Activated CD8-positive, alpha-beta T cell treated with anti-CD3 and anti-CD28 coated beads for 36 hours (primary cell): ENCODE results near the gene SYNJ2BP. TPM values are rescaled to one million over a fixed set of nuclear protein-coding genes. Genes with fewer than 3 reads are reported as not detected.
"Not testable (repeated sequence)": the region's sequence is repeated elsewhere in the genome, so short reads cannot be mapped to it uniquely, and the experiment has no call there.

Experiments
- ATAC-seq: fragments of 200-7000 bp; cut with Tn5 transposase; one replicate; pipeline ENCODE4 v1.10.0; 2021; ENCODE audit warnings: mild to moderate bottlenecking, moderate library complexity
- CTCF ChIA-PET: fragments of 350-600 bp; sonication (Branson Sonifier 250); formaldehyde crosslinking; loops from one replicate; lab custom pipeline; 2021; ENCODE audit warnings: antibody characterized with exemption; lab: Charles Lee
- POLR2A ChIA-PET: fragments of 350-600 bp; sonication (Branson Sonifier 250); formaldehyde crosslinking; loops from one replicate; lab custom pipeline; 2021; ENCODE audit warnings: antibody characterized with exemption; lab: Charles Lee
- DNase-seq: peaks from one replicate; pipeline ENCODE4 v3.0.0-alpha.2; 2020
- H3K27ac Mint-ChIP-seq: one replicate; pipeline ENCODE4 v1.8.0; 2021; ENCODE audit warnings: mild to moderate bottlenecking, mixed read lengths
- H3K27me3 Mint-ChIP-seq: one replicate; pipeline ENCODE4 v1.8.0; 2021; ENCODE audit warnings: mixed read lengths
- H3K36me3 Mint-ChIP-seq: one replicate; pipeline ENCODE4 v1.8.0; 2021; ENCODE audit warnings: low read depth, mixed read lengths
- H3K4me1 Mint-ChIP-seq: one replicate; pipeline ENCODE4 v1.8.0; 2021; ENCODE audit warnings: low read depth, mixed read lengths
- H3K4me3 Mint-ChIP-seq: one replicate; pipeline ENCODE4 v1.8.0; 2021; ENCODE audit warnings: mild to moderate bottlenecking, moderate library complexity, mixed read lengths
- H3K9me3 Mint-ChIP-seq: one replicate; pipeline ENCODE4 v1.8.0; 2021; ENCODE audit warnings: mixed read lengths
- intact Hi-C: fragments of 100-400 bp; cut with micrococcal nuclease; formaldehyde crosslinking; loops from one replicate; pipeline ENCODE4 v1.10.0; 2022
- total RNA-seq, 2 experiments: library from RNA; stranded (reverse); gene quantifications; one replicate each; pipeline ENCODE4 v1.2.3, GENCODE V29; 2021
- TF ChIP-seq, protein P1 (sequence below): fragments of 200-600 bp; IDR thresholded peaks from one replicate; pipeline ENCODE4 v1.8.0; 2022; ENCODE audit warnings: antibody characterized with exemption, mild to moderate bottlenecking

SYNJ2BP gene
- total RNA-seq, 2 experiments from 2014 or later: 8.0 TPM

DNA sequence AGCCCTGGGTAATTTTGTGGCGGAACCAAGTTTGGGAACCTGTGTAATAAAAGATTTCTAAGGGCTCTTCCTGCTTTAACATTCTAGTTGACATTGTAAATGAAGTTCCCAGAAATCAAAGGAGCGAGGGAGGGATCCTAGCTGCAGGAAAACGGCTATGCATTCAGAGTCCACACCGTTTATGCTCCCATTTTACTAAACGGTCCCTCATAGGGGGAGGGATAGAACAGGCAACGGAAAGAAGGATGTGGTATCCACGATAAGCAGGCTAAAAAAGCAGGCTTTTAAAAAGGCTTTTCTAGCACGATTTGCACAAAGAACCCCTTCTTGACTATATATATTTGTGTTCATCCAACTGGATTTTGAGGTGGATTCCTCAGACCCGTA is 559 bp downstream of the SYNJ2BP start:
- Mint-ChIP-seq H3K4me3 (peak overlapping the region; percentile 87), H3K27me3 (no peaks in the 10 kb centered on the region), H3K36me3 (no peaks in the 10 kb centered on the region), H3K4me1 (peaks cover 29% of the 10 kb centered on the region), H3K9me3 (no peaks in the 10 kb centered on the region), H3K27ac (peak overlapping the region; percentile 81)
- intact Hi-C loops: no loop called here
- TF ChIP-seq, protein P1, sequence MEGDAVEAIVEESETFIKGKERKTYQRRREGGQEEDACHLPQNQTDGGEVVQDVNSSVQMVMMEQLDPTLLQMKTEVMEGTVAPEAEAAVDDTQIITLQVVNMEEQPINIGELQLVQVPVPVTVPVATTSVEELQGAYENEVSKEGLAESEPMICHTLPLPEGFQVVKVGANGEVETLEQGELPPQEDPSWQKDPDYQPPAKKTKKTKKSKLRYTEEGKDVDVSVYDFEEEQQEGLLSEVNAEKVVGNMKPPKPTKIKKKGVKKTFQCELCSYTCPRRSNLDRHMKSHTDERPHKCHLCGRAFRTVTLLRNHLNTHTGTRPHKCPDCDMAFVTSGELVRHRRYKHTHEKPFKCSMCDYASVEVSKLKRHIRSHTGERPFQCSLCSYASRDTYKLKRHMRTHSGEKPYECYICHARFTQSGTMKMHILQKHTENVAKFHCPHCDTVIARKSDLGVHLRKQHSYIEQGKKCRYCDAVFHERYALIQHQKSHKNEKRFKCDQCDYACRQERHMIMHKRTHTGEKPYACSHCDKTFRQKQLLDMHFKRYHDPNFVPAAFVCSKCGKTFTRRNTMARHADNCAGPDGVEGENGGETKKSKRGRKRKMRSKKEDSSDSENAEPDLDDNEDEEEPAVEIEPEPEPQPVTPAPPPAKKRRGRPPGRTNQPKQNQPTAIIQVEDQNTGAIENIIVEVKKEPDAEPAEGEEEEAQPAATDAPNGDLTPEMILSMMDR: no peak
- ChIA-PET POLR2A (interaction anchor here (1.0 kb wide), 1 partner anchor 57 kb away, joined by 3 read pairs; the partner anchor contains the start of gene COX16), CTCF (no interaction called here)
- ATAC-seq (peak; percentile 59), DNase-seq (no peak)

DNA sequence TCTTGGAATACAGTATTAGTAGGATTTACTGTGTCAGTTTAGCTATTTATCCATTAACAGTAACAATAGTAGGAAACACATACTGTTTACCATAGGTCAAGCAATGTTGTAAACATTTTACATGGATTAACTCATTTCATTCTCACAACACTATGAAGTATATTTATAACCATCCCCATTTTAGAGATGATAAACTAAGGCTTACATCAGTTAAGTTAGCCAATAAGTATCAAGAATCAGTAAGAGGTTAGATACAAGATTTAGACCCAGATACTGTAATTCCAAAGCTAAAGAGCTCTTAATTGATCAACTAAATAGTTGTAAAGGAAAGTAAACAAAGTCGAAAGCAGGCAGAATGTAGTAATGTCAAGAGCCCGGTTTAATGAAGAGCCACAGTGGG is 1.1 kb downstream of the SYNJ2BP start:
- H3K36me3 Mint-ChIP-seq: no peaks in the 10 kb centered on the region
- ChIA-PET CTCF (no interaction called here), POLR2A (interaction anchor here (1.0 kb wide), 1 partner anchor 56 kb away, joined by 3 read pairs; the partner anchor contains the start of gene COX16)
- H3K27ac Mint-ChIP-seq: peak overlapping the region; percentile 23
- no peaks in the 10 kb centered on the region for H3K27me3 Mint-ChIP-seq
- intact Hi-C loops: no loop called here
- ATAC-seq: no peak
- DNase-seq: no peak
- peak overlapping the region; percentile 87 for H3K4me3 Mint-ChIP-seq
- TF ChIP-seq, protein P1: no peak
- H3K4me1 Mint-ChIP-seq: peaks cover 31% of the 10 kb centered on the region
- H3K9me3 Mint-ChIP-seq: no peaks in the 10 kb centered on the region

DNA sequence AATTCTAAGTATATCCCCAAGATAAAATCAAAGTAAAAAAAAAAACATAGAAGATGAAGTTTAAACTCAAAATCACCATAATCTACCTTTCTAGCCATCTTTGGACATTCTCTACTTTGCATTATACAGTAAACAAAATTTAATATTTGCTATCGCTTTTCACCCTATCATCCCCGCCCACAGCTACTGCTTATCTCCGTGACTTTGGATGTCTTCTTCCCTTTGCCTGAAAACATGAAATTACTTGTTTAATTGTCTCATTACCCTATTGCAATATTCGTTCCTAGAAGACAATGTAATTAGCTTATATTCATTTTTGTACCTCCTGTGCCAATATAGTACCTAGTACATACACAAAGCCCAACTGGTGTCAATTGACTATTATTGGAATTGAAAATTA is 9.3 kb downstream of the SYNJ2BP start:
- H3K27ac Mint-ChIP-seq: no peak overlapping the region
- peaks cover 2% of the 10 kb centered on the region for H3K9me3 Mint-ChIP-seq
- TF ChIP-seq, protein P1: no peak
- H3K27me3 Mint-ChIP-seq: no peaks in the 10 kb centered on the region
- H3K4me1 Mint-ChIP-seq: peaks cover 31% of the 10 kb centered on the region
- no peak for DNase-seq
- ChIA-PET POLR2A (no interaction called here), CTCF (no interaction called here)
- no peak for ATAC-seq
- H3K4me3 Mint-ChIP-seq: no peak overlapping the region
- H3K36me3 Mint-ChIP-seq: peaks cover 4% of the 10 kb centered on the region
- intact Hi-C loops: no loop called here

DNA sequence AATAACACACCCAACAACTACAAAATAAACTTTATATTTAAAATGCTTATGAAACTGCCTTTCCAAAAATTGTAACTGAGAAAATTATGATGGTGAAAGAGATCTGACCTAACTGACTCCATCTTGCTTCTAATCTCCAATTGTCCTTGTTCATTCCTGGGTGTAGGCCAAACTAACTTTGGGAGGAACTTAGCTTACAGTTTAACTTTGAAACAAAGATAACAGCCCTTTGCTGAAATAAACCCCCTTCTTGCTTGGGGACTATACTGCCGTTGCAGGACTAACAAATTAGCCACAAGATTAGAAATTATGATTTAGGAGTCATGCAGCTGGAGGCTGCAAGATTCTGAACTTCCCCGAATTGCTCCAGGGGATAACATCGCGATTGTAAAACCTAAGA is 10.7 kb downstream of the SYNJ2BP start:
- H3K27me3 Mint-ChIP-seq, H3K9me3 Mint-ChIP-seq, ATAC-seq, H3K36me3 Mint-ChIP-seq, POLR2A ChIA-PET, H3K27ac Mint-ChIP-seq, intact Hi-C loops, DNase-seq, CTCF ChIA-PET, H3K4me3 Mint-ChIP-seq: not testable (repeated sequence)
- H3K4me1 Mint-ChIP-seq: peaks cover 21% of the 10 kb centered on the region

DNA sequence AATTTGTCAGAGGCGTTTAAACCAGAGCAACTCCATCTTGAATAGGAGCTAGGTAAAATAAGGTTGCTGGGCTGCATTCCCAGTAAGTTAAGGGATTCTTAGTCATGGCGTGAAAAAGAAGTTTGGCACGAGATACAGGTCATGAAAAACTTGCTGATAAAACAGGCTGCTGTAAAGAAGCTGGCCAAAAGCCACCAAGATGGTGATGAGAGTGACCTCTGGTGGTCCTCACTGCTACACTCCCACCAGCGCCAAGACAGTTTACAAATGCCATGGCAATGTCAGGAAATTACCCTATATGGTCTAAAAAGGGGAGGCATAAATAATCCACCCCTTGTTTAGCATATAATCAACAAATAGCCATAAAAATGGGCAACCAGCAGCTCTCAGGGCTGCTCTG is 13.6 kb downstream of the SYNJ2BP start:
- H3K4me3 Mint-ChIP-seq, ATAC-seq, POLR2A ChIA-PET, intact Hi-C loops, H3K27ac Mint-ChIP-seq, DNase-seq, H3K27me3 Mint-ChIP-seq, H3K9me3 Mint-ChIP-seq, H3K36me3 Mint-ChIP-seq: not testable (repeated sequence)
- TF ChIP-seq, protein P1: peak; percentile 19
- CTCF ChIA-PET: interaction anchor here (0.6 to 0.9 kb wide), 2 partner anchors 17 to 504 kb away, joined by 3 read pairs; partner anchors contain the start of gene PCNX1
- peaks cover 15% of the 10 kb centered on the region for H3K4me1 Mint-ChIP-seq
